HEK293 (cell line): Measurements from ENCODE around the gene SGMS1.

Experiments
- BCL11A ChIP-seq: fragments of 450-650 bp; formaldehyde crosslinking; IDR thresholded peaks from 2 replicates; pipeline ENCODE4 v1.5.1; 2016; ENCODE audit warnings: low read depth, missing biosample characterization, missing genetic modification characterization
- HOXD13 ChIP-seq: sonication (generic); formaldehyde crosslinking; IDR thresholded peaks from 2 replicates; pipeline ENCODE4 v1.8.0; 2022; ENCODE audit warnings: missing genetic modification reagents, borderline replicate concordance
- PRDM1 ChIP-seq: fragments of 450-650 bp; formaldehyde crosslinking; IDR thresholded peaks from 2 replicates; pipeline ENCODE4; 2016; ENCODE audit warnings: missing biosample characterization, missing genetic modification characterization
- TCF7L2 ChIP-seq: IDR thresholded peaks from 2 replicates; pipeline ENCODE4 v1.6.1; 2011; ENCODE audit warnings: low read depth, mild to moderate bottlenecking, inconsistent platforms, low read length, moderate library complexity, borderline replicate concordance
- ZFHX2 ChIP-seq: fragments of 450-650 bp; formaldehyde crosslinking; conservative IDR thresholded peaks from 2 replicates; pipeline ENCODE4 v1.5.1; 2016; ENCODE audit warnings: missing biosample characterization, missing genetic modification characterization
- ZFP41 ChIP-seq: fragments of 450-650 bp; formaldehyde crosslinking; IDR thresholded peaks from 2 replicates; pipeline ENCODE4 v1.5.1; 2016; ENCODE audit warnings: missing biosample characterization, missing genetic modification characterization, borderline replicate concordance
- ZIC2 ChIP-seq: fragments of 450-650 bp; formaldehyde crosslinking; IDR thresholded peaks from 2 replicates; pipeline ENCODE4 v1.5.1; 2016; ENCODE audit warnings: missing biosample characterization, missing genetic modification characterization
- ZNF112 ChIP-seq: fragments of 450-650 bp; formaldehyde crosslinking; IDR thresholded peaks from 2 replicates; pipeline ENCODE4 v1.5.0; 2017; ENCODE audit warnings: missing biosample characterization, missing genetic modification characterization
- ZNF211 ChIP-seq: fragments of 450-650 bp; formaldehyde crosslinking; IDR thresholded peaks from 2 replicates; pipeline ENCODE4 v1.5.1; 2016; ENCODE audit warnings: low read depth, missing biosample characterization, missing genetic modification characterization
- ZNF341 ChIP-seq: fragments of 450-650 bp; formaldehyde crosslinking; IDR thresholded peaks from 2 replicates; pipeline ENCODE4; 2016; ENCODE audit warnings: low read depth, missing biosample characterization, missing genetic modification characterization
- ZNF600 ChIP-seq: fragments of 450-650 bp; formaldehyde crosslinking; IDR thresholded peaks from 2 replicates; pipeline ENCODE4 v1.5.1; 2016; ENCODE audit warnings: missing biosample characterization, missing genetic modification characterization
- ZXDB ChIP-seq: fragments of 450-650 bp; formaldehyde crosslinking; IDR thresholded peaks from 2 replicates; pipeline ENCODE4 v1.5.1; 2016; ENCODE audit warnings: missing biosample characterization, missing genetic modification characterization
- TF ChIP-seq, protein P1 (sequence below): fragments of 450-650 bp; formaldehyde crosslinking; IDR thresholded peaks from 2 replicates; pipeline ENCODE4 v1.5.1; 2016; ENCODE audit warnings: missing biosample characterization, missing genetic modification characterization, borderline replicate concordance
- TF ChIP-seq, protein P2 (sequence below): fragments of 450-650 bp; IDR thresholded peaks from 2 replicates; pipeline ENCODE4 v1.5.1; 2018; ENCODE audit warnings: missing biosample characterization, missing genetic modification characterization
- TF ChIP-seq, protein P3 (sequence below): fragments of 450-650 bp; formaldehyde crosslinking; IDR thresholded peaks from 2 replicates; pipeline ENCODE4 v1.5.1; 2016; ENCODE audit warnings: missing biosample characterization, missing genetic modification characterization
- TF ChIP-seq, protein P4 (sequence below): fragments of 450-650 bp; formaldehyde crosslinking; IDR thresholded peaks from 2 replicates; pipeline ENCODE4 v1.5.1; 2016; ENCODE audit warnings: missing biosample characterization, missing genetic modification characterization
- TF ChIP-seq, protein P5 (sequence below): fragments of 450-650 bp; formaldehyde crosslinking; IDR thresholded peaks from 2 replicates; pipeline ENCODE4 v1.5.1; 2016; ENCODE audit warnings: missing biosample characterization, missing genetic modification characterization
- TF ChIP-seq, protein P6 (sequence below): fragments of 450-650 bp; formaldehyde crosslinking; IDR thresholded peaks from 2 replicates; pipeline ENCODE4 v1.5.1; 2016; ENCODE audit warnings: missing biosample characterization, missing genetic modification characterization, low read depth
- TF ChIP-seq, protein P7 (sequence below): fragments of 450-650 bp; IDR thresholded peaks from 2 replicates; pipeline ENCODE4 v1.5.1; 2018; ENCODE audit warnings: missing biosample characterization, mild to moderate bottlenecking, missing genetic modification characterization

Gene SGMS1

DNA sequence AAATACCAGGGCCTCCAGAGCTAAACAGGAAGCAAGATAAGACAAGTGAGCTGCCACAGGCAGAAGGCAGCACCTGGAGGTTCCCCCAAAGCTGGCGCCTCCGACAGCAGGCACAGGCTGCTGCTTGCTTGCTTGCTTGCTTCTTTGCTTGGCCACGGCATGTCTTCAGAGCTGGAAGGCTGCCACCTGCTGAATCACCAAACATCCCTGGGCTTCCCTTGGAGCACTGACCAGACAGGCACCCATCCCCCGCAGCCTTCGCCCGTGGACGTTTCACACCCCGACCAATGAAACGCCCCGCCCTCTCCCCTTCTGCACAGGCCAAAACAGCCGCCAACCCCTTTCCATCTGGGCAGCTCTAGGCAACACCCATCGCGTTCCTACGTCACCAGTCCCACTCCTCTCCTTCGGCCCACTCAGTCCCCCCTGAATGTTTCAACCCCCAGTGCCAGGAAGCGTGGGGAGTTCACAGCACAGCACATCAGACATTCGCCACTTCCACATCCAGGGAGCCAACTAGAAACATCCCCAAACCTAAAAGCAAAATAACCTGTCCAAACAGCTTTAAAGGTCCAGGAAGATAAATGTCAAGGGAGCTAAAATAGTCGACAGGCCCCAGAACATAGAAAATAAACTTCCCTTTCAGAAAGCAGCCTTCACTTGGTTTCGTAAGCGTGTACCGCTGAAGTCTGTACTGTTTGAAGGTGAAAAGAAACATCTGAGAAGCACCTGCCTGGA, 1.6 kb downstream of the SGMS1 start (continued):
- TF ChIP-seq, protein P1, sequence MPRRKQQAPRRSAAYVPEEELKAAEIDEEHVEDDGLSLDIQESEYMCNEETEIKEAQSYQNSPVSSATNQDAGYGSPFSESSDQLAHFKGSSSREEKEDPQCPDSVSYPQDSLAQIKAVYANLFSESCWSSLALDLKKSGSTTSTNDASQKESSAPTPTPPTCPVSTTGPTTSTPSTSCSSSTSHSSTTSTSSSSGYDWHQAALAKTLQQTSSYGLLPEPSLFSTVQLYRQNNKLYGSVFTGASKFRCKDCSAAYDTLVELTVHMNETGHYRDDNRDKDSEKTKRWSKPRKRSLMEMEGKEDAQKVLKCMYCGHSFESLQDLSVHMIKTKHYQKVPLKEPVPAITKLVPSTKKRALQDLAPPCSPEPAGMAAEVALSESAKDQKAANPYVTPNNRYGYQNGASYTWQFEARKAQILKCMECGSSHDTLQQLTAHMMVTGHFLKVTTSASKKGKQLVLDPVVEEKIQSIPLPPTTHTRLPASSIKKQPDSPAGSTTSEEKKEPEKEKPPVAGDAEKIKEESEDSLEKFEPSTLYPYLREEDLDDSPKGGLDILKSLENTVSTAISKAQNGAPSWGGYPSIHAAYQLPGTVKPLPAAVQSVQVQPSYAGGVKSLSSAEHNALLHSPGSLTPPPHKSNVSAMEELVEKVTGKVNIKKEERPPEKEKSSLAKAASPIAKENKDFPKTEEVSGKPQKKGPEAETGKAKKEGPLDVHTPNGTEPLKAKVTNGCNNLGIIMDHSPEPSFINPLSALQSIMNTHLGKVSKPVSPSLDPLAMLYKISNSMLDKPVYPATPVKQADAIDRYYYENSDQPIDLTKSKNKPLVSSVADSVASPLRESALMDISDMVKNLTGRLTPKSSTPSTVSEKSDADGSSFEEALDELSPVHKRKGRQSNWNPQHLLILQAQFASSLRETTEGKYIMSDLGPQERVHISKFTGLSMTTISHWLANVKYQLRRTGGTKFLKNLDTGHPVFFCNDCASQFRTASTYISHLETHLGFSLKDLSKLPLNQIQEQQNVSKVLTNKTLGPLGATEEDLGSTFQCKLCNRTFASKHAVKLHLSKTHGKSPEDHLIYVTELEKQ (tag by site-specific recombination): peak; percentile 20; the same call in 1 of the 2 replicates
- TF ChIP-seq ZXDB (tag by site-specific recombination): peak; percentile 80
- TF ChIP-seq ZFHX2 (tag by site-specific recombination): peak; percentile 97
- TF ChIP-seq, protein P2, sequence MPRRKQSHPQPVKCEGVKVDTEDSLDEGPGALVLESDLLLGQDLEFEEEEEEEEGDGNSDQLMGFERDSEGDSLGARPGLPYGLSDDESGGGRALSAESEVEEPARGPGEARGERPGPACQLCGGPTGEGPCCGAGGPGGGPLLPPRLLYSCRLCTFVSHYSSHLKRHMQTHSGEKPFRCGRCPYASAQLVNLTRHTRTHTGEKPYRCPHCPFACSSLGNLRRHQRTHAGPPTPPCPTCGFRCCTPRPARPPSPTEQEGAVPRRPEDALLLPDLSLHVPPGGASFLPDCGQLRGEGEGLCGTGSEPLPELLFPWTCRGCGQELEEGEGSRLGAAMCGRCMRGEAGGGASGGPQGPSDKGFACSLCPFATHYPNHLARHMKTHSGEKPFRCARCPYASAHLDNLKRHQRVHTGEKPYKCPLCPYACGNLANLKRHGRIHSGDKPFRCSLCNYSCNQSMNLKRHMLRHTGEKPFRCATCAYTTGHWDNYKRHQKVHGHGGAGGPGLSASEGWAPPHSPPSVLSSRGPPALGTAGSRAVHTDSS (tag by site-specific recombination): no peak
- TF ChIP-seq, protein P3, sequence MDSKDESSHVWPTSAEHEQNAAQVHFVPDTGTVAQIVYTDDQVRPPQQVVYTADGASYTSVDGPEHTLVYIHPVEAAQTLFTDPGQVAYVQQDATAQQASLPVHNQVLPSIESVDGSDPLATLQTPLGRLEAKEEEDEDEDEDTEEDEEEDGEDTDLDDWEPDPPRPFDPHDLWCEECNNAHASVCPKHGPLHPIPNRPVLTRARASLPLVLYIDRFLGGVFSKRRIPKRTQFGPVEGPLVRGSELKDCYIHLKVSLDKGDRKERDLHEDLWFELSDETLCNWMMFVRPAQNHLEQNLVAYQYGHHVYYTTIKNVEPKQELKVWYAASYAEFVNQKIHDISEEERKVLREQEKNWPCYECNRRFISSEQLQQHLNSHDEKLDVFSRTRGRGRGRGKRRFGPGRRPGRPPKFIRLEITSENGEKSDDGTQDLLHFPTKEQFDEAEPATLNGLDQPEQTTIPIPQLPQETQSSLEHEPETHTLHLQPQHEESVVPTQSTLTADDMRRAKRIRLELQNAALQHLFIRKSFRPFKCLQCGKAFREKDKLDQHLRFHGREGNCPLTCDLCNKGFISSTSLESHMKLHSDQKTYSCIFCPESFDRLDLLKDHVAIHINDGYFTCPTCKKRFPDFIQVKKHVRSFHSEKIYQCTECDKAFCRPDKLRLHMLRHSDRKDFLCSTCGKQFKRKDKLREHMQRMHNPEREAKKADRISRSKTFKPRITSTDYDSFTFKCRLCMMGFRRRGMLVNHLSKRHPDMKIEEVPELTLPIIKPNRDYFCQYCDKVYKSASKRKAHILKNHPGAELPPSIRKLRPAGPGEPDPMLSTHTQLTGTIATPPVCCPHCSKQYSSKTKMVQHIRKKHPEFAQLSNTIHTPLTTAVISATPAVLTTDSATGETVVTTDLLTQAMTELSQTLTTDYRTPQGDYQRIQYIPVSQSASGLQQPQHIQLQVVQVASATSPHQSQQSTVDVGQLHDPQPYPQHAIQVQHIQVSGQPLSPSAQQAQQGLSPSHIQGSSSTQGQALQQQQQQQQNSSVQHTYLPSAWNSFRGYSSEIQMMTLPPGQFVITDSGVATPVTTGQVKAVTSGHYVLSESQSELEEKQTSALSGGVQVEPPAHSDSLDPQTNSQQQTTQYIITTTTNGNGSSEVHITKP (tag by site-specific recombination): peak; percentile 79
- 0 out of 2 replicates have a peak, but pooled peaks have one; percentile 28 for TF ChIP-seq HOXD13 (CRISPR knock-in tag)
- peak; percentile 76 for TF ChIP-seq PRDM1 (tag by site-specific recombination)
- TF ChIP-seq, protein P4, sequence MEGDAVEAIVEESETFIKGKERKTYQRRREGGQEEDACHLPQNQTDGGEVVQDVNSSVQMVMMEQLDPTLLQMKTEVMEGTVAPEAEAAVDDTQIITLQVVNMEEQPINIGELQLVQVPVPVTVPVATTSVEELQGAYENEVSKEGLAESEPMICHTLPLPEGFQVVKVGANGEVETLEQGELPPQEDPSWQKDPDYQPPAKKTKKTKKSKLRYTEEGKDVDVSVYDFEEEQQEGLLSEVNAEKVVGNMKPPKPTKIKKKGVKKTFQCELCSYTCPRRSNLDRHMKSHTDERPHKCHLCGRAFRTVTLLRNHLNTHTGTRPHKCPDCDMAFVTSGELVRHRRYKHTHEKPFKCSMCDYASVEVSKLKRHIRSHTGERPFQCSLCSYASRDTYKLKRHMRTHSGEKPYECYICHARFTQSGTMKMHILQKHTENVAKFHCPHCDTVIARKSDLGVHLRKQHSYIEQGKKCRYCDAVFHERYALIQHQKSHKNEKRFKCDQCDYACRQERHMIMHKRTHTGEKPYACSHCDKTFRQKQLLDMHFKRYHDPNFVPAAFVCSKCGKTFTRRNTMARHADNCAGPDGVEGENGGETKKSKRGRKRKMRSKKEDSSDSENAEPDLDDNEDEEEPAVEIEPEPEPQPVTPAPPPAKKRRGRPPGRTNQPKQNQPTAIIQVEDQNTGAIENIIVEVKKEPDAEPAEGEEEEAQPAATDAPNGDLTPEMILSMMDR (tag by site-specific recombination): peak; percentile 72
- TF ChIP-seq, protein P5, sequence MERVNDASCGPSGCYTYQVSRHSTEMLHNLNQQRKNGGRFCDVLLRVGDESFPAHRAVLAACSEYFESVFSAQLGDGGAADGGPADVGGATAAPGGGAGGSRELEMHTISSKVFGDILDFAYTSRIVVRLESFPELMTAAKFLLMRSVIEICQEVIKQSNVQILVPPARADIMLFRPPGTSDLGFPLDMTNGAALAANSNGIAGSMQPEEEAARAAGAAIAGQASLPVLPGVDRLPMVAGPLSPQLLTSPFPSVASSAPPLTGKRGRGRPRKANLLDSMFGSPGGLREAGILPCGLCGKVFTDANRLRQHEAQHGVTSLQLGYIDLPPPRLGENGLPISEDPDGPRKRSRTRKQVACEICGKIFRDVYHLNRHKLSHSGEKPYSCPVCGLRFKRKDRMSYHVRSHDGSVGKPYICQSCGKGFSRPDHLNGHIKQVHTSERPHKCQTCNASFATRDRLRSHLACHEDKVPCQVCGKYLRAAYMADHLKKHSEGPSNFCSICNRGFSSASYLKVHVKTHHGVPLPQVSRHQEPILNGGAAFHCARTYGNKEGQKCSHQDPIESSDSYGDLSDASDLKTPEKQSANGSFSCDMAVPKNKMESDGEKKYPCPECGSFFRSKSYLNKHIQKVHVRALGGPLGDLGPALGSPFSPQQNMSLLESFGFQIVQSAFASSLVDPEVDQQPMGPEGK: peak; percentile 88
- TF ChIP-seq ZNF211 (tag by site-specific recombination): no peak
- 0 out of 2 replicates have a peak, but pooled peaks have one; percentile 47 for TF ChIP-seq BCL11A (tag by site-specific recombination)
- TF ChIP-seq ZNF112 (tag by site-specific recombination): no peak
- peak; percentile 85 for TF ChIP-seq ZNF341 (tag by site-specific recombination)
- no peak for TF ChIP-seq TCF7L2
- TF ChIP-seq, protein P6, sequence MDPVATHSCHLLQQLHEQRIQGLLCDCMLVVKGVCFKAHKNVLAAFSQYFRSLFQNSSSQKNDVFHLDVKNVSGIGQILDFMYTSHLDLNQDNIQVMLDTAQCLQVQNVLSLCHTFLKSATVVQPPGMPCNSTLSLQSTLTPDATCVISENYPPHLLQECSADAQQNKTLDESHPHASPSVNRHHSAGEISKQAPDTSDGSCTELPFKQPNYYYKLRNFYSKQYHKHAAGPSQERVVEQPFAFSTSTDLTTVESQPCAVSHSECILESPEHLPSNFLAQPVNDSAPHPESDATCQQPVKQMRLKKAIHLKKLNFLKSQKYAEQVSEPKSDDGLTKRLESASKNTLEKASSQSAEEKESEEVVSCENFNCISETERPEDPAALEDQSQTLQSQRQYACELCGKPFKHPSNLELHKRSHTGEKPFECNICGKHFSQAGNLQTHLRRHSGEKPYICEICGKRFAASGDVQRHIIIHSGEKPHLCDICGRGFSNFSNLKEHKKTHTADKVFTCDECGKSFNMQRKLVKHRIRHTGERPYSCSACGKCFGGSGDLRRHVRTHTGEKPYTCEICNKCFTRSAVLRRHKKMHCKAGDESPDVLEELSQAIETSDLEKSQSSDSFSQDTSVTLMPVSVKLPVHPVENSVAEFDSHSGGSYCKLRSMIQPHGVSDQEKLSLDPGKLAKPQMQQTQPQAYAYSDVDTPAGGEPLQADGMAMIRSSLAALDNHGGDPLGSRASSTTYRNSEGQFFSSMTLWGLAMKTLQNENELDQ: no peak
- TF ChIP-seq, protein P7, sequence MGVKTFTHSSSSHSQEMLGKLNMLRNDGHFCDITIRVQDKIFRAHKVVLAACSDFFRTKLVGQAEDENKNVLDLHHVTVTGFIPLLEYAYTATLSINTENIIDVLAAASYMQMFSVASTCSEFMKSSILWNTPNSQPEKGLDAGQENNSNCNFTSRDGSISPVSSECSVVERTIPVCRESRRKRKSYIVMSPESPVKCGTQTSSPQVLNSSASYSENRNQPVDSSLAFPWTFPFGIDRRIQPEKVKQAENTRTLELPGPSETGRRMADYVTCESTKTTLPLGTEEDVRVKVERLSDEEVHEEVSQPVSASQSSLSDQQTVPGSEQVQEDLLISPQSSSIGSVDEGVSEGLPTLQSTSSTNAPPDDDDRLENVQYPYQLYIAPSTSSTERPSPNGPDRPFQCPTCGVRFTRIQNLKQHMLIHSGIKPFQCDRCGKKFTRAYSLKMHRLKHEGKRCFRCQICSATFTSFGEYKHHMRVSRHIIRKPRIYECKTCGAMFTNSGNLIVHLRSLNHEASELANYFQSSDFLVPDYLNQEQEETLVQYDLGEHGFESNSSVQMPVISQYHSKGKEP (tag by site-specific recombination): no peak
- TF ChIP-seq ZNF600 (tag by site-specific recombination): peak; percentile 6
- TF ChIP-seq ZIC2: peak; percentile 83
- no peak for TF ChIP-seq ZFP41 (tag by site-specific recombination)
